Ovary (tissue), 3 donors: ENCODE data around the gene SLC22A23.

Source experiments
- POLR2A ChIP-seq: fragments of 450-650 bp; IDR thresholded peaks from one replicate; pipeline ENCODE4 v1.6.1; 2017; ENCODE audit warnings: antibody characterized with exemption, mild to moderate bottlenecking, moderate library complexity
- TF ChIP-seq, protein P1 (sequence below), 3 donors: fragments of 450-650 bp in 2 of 3; fragments of 200-600 bp in 1 of 3; IDR thresholded peaks; one replicate each; pipeline versions ENCODE4 v1.5.1 to v1.8.0; 2016 to 2022; ENCODE audit warnings: antibody characterized with exemption in 3 of 3, mild to moderate bottlenecking in 1 of 3
- donor health status: DM: no; HTN: no; CAD: no.

DNA sequence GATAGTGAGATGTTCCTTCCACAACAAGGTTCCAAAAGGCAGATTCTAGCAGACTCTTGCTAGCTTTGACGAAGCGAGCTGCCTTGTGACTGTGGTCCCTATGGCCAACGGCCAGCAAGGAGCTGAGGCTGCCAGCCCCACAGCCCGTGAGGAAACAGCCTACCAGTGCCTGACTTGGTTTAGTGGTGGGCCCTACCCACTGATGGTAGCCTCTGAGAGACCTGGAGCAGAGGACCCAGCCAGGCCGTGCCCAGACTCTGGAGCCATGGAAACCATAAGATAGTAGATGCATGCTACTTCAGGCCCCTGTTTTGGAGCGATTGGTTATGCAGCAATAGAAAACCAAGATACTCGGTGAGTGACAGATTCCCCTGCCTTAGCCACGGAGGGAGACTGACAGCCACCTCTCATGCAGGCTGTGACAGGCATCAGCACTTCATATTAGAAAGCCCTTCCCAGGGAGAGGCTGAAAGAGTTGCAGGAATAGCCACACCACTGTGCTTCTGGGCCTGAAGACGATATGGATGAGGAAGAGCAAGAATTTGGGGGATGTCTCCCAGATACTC is 178.9 kb downstream of the SLC22A23 start:
- TF ChIP-seq, protein P1, sequence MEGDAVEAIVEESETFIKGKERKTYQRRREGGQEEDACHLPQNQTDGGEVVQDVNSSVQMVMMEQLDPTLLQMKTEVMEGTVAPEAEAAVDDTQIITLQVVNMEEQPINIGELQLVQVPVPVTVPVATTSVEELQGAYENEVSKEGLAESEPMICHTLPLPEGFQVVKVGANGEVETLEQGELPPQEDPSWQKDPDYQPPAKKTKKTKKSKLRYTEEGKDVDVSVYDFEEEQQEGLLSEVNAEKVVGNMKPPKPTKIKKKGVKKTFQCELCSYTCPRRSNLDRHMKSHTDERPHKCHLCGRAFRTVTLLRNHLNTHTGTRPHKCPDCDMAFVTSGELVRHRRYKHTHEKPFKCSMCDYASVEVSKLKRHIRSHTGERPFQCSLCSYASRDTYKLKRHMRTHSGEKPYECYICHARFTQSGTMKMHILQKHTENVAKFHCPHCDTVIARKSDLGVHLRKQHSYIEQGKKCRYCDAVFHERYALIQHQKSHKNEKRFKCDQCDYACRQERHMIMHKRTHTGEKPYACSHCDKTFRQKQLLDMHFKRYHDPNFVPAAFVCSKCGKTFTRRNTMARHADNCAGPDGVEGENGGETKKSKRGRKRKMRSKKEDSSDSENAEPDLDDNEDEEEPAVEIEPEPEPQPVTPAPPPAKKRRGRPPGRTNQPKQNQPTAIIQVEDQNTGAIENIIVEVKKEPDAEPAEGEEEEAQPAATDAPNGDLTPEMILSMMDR (IDR thresholded peaks at IDR 0.05) = no peak
- no peak for TF ChIP-seq POLR2A
